HepG2 (cell line): ENCODE measurements around the gene PLVAP. TPM values are rescaled to one million over a fixed set of nuclear protein-coding genes. Genes with fewer than 3 reads are reported as not detected.

Experiments
- AGO1 ChIP-seq: fragments of 200-400 bp; formaldehyde crosslinking; IDR thresholded peaks from 2 replicates; pipeline ENCODE4 v1.6.1; 2017; ENCODE audit warnings: mild to moderate bottlenecking, low read depth, low read length, moderate library complexity; ENCODE audit not compliant: poor library complexity, severe bottlenecking
- AGO2 ChIP-seq: fragments of 200-400 bp; formaldehyde crosslinking; optimal IDR thresholded peaks from 2 replicates; pipeline ENCODE3; 2017; ENCODE audit warnings: mild to moderate bottlenecking, low read depth, low read length, moderate library complexity
- BRD4 ChIP-seq: sonication (generic); formaldehyde crosslinking; IDR thresholded peaks from 2 replicates; pipeline ENCODE4 v1.4.0; 2020; ENCODE audit warnings: missing genetic modification reagents
- E2F1 ChIP-seq: sonication (generic); formaldehyde crosslinking; IDR thresholded peaks from 2 replicates; pipeline ENCODE4 v1.5.0; 2020; ENCODE audit warnings: missing genetic modification reagents
- MTA1 ChIP-seq: sonication (generic); formaldehyde crosslinking; IDR thresholded peaks from 2 replicates; pipeline ENCODE4 v1.4.0; 2020; ENCODE audit warnings: missing genetic modification reagents, mild to moderate bottlenecking, borderline replicate concordance
- MXD4 ChIP-seq: IDR thresholded peaks from 2 replicates; pipeline ENCODE4 v1.6.1; 2016; ENCODE audit warnings: mild to moderate bottlenecking, missing biosample characterization, missing genetic modification reagents
- SMAD3 ChIP-seq: sonication (generic); formaldehyde crosslinking; IDR thresholded peaks from 2 replicates; pipeline ENCODE4 v1.4.0; 2020; ENCODE audit warnings: missing genetic modification reagents
- SSRP1 ChIP-seq: IDR thresholded peaks from 2 replicates; pipeline ENCODE4 v1.6.1; 2016; ENCODE audit warnings: control low read depth
- TAF1 ChIP-seq: sonication (generic); formaldehyde crosslinking; IDR thresholded peaks from 2 replicates; pipeline ENCODE4 v1.4.0; 2020; ENCODE audit warnings: missing genetic modification reagents
- TEF ChIP-seq: sonication (generic); formaldehyde crosslinking; IDR thresholded peaks from 2 replicates; pipeline ENCODE4 v1.5.0; 2020; ENCODE audit warnings: missing genetic modification reagents
- THAP7 ChIP-seq: sonication (generic); formaldehyde crosslinking; IDR thresholded peaks from 2 replicates; pipeline ENCODE4 v1.8.1; 2023; ENCODE audit warnings: mild to moderate bottlenecking, missing genetic modification reagents
- ZFP1 ChIP-seq: IDR thresholded peaks from 2 replicates; pipeline ENCODE4 v1.6.1; 2016
- ZFP41 ChIP-seq: sonication (generic); formaldehyde crosslinking; IDR thresholded peaks from 2 replicates; pipeline ENCODE4 v1.4.0; 2020; ENCODE audit warnings: mild to moderate bottlenecking, missing genetic modification reagents, borderline replicate concordance
- ZFYVE20 ChIP-seq: sonication (generic); formaldehyde crosslinking; IDR thresholded peaks from 2 replicates; pipeline ENCODE4 v1.8.0; 2023; ENCODE audit warnings: low read depth, mild to moderate bottlenecking, moderate library complexity, missing genetic modification reagents, borderline replicate concordance
- ZMYM3 ChIP-seq: sonication (generic); formaldehyde crosslinking; IDR thresholded peaks from 2 replicates; pipeline ENCODE4 v1.5.1; 2020; ENCODE audit warnings: mild to moderate bottlenecking, missing genetic modification reagents
- ZNF18 ChIP-seq: sonication (generic); formaldehyde crosslinking; IDR thresholded peaks from 2 replicates; pipeline ENCODE4 v1.8.0; 2022; ENCODE audit warnings: mild to moderate bottlenecking, missing genetic modification reagents; ENCODE audit not compliant: insufficient replicate concordance
- ZNF224 ChIP-seq: sonication (generic); formaldehyde crosslinking; IDR thresholded peaks from 2 replicates; pipeline ENCODE4 v1.5.0; 2020; ENCODE audit warnings: mild to moderate bottlenecking, missing genetic modification reagents
- ZNF580 ChIP-seq: IDR thresholded peaks from 2 replicates; pipeline ENCODE4 v1.6.1; 2016; ENCODE audit warnings: low read depth, borderline replicate concordance
- ZNF639 ChIP-seq: conservative IDR thresholded peaks from 2 replicates; pipeline ENCODE4 v1.6.1; 2018; ENCODE audit warnings: missing genetic modification reagents
- ZNF652 ChIP-seq: IDR thresholded peaks from 2 replicates; pipeline ENCODE4 v1.6.1; 2016; ENCODE audit warnings: low read depth, borderline replicate concordance
- ZSCAN5A ChIP-seq: sonication (generic); formaldehyde crosslinking; IDR thresholded peaks from 2 replicates; pipeline ENCODE4 v1.8.0; 2022; ENCODE audit warnings: mild to moderate bottlenecking, missing genetic modification reagents, borderline replicate concordance
- polyA plus RNA-seq, 8 experiments: library from polyadenylated mRNA; depleted of rRNA in 3 of 8; stranded (reverse) in 7 of 8; unstranded in 1 of 8; fragments of >200 nt; fragmentation: Illumina TruSeq in 4 of 8; extraction: Trizol in 4 of 8; gene quantifications; 2 replicates each; pipeline versions ENCODE4 v1.2.1 to v1.2.3, GENCODE V29; 2011 to 2016; ENCODE audit warnings: low read depth in 4 of 8, missing spikeins in 1 of 8, mixed read lengths in 1 of 8; ENCODE audit not compliant: insufficient read depth in 1 of 8
- total RNA-seq, 5 experiments: library from RNA; depleted of rRNA; stranded (reverse); fragments of >200 nt; fragmentation: Illumina TruSeq; extraction: Trizol; gene quantifications; 2 replicates each; pipeline ENCODE4 v1.2.3, GENCODE V29; 2016; ENCODE audit warnings: low read depth in 1 of 5

Gene PLVAP
- total and polyA plus RNA-seq, 2 of the 13 experiments (the other 11 are each of a cell fraction or from before 2014, with no cell fraction given), result 0.26 TPM; not detected in 1

GRCh38 chr19:17305517-17306284, 71.4 kb downstream of the PLVAP start, which contains the start of gene MRPL34 (continued):
- TF ChIP-seq ZNF639 (CRISPR knock-in tag) (0 out of 2 replicates have a peak, but pooled peaks have one; percentile 34), ZMYM3 (CRISPR knock-in tag) (0 out of 2 replicates have a peak, but pooled peaks have one; percentile 40), ZNF652 (CRISPR knock-in tag) (0 out of 2 replicates have a peak, but pooled peaks have one; percentile 18), MTA1 (CRISPR knock-in tag) (0 out of 2 replicates have a peak, but pooled peaks have one; percentile 41), AGO2 (peak; percentile 80), ZFP1 (CRISPR knock-in tag) (no peak), ZNF18 (CRISPR knock-in tag) (no peak), E2F1 (CRISPR knock-in tag) (peak; percentile 46), TEF (CRISPR knock-in tag) (no peak), SMAD3 (CRISPR knock-in tag) (no peak; the same call in 1 of the 2 replicates), ZNF580 (CRISPR knock-in tag) (0 out of 2 replicates have a peak, but pooled peaks have one; percentile 67), SSRP1 (CRISPR knock-in tag) (no peak), MXD4 (0 out of 2 replicates have a peak, but pooled peaks have one; percentile 58), ZFYVE20 (CRISPR knock-in tag) (0 out of 2 replicates have a peak, but pooled peaks have one; percentile 82), BRD4 (no peak), ZFP41 (no peak), TAF1 (CRISPR knock-in tag) (peak; percentile 72; the same call in 1 of the 2 replicates), THAP7 (CRISPR knock-in tag) (peak; percentile 24; the same call in 1 of the 2 replicates), ZSCAN5A (CRISPR knock-in tag) (no peak), AGO1 (no peak), ZNF224 (peak; percentile 72; the same call in 1 of the 2 replicates)
